ENCODE measurements around the gene ADM2.

ADM2 gene

GRCh38 chr22:50488006-50488677 lies 6.8 kb downstream of the ADM2 start:
- no peak for DNase-seq (ENCODE audit: low read depth, low spot score)
- Histone ChIP-seq H3K9me3 (ENCODE audit: low read depth, low read length) (no peaks in the 10 kb centered on the region), H3K9ac (ENCODE audit: insufficient read length) (no peak overlapping the region), H3K4me3 (no peak overlapping the region), H3K36me3 (ENCODE audit: insufficient read depth, low read length) (no peaks in the 10 kb centered on the region; the same call in 1 of the 2 replicates), H3K27ac (no peak overlapping the region)
- TF ChIP-seq EZH2 (IDR thresholded peaks at IDR 0.05) (no peak), FOXP2 (optimal IDR thresholded peaks at IDR 0.05; ENCODE audit: control extremely low read depth, extremely low read length, insufficient read depth) (no peak), POLR2AphosphoS5 (IDR thresholded peaks at IDR 0.05; ENCODE audit: borderline replicate concordance, low read depth, low read length) (no peak)

- Histone ChIP-seq H3K9ac (ENCODE audit: insufficient read length) (no peak overlapping the region), H3K4me3 (no peak overlapping the region), H3K36me3 (ENCODE audit: insufficient read depth, low read length) (no peaks in the 10 kb centered on the region), H3K9me3 (ENCODE audit: low read depth, low read length) (no peaks in the 10 kb centered on the region), H3K27ac (no peak overlapping the region)
- no peak for TF ChIP-seq FOXP2 (optimal IDR thresholded peaks at IDR 0.05; ENCODE audit: control extremely low read depth, extremely low read length, insufficient read depth)
- DNase-seq (ENCODE audit: low read depth, low spot score): no peak
Observed at GRCh38 chr22:50488886-50489285, 7.5 kb downstream of the ADM2 start.

- H3K9me3 ChIP-seq (ENCODE audit: low read depth, low read length): no peaks in the 10 kb centered on the region
- TF ChIP-seq POLR2AphosphoS5 (IDR thresholded peaks at IDR 0.05; ENCODE audit: borderline replicate concordance, low read depth, low read length) (no peak), EZH2 (IDR thresholded peaks at IDR 0.05) (no peak), FOXP2 (optimal IDR thresholded peaks at IDR 0.05; ENCODE audit: control extremely low read depth, extremely low read length, insufficient read depth) (no peak)
- DNase-seq (ENCODE audit: low read depth, low spot score): no peak
Observed at GRCh38 chr22:50489363-50490243, 8.3 kb downstream of the ADM2 start.

GRCh38 chr22:50490531-50491308 lies 9.4 kb downstream of the ADM2 start:
- H3K36me3 ChIP-seq (ENCODE audit: insufficient read depth, low read length): no peaks in the 10 kb centered on the region
- no peak overlapping the region for H3K27ac ChIP-seq
- TF ChIP-seq POLR2AphosphoS5 (IDR thresholded peaks at IDR 0.05; ENCODE audit: borderline replicate concordance, low read depth, low read length) (no peak), FOXP2 (optimal IDR thresholded peaks at IDR 0.05; ENCODE audit: control extremely low read depth, extremely low read length, insufficient read depth) (no peak), EZH2 (IDR thresholded peaks at IDR 0.05) (no peak)
- H3K9me3 ChIP-seq (ENCODE audit: low read depth, low read length): no peaks in the 10 kb centered on the region
- no peak overlapping the region for H3K9ac ChIP-seq (ENCODE audit: insufficient read length)
- no peak for DNase-seq (ENCODE audit: low read depth, low spot score)
- no peak overlapping the region for H3K4me3 ChIP-seq

More at GRCh38 chr22:50489363-50490243, 8.3 kb downstream of the ADM2 start:
- Histone ChIP-seq H3K27ac (no peak overlapping the region), H3K36me3 (ENCODE audit: insufficient read depth, low read length) (no peaks in the 10 kb centered on the region), H3K9ac (ENCODE audit: insufficient read length) (no peak overlapping the region), H3K4me3 (no peak overlapping the region)

DNA sequence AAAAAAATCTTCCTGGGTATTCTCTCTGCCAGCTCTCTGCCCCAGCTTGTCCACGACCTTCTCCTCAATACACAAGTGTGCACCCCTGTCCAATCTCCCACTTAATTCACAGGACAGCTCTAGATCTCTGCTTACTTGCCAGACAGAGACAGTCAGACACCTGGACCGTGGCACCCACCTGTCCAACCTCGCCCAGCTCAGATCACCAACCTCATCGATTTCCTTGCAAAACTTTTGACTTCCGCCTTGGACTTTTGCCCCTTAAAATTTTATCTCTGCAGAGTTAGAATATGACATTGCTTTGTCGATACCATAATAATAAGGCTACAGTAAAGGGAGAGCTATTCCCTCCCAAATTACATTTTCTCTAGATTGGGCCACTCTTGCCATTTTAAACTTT lies 15.8 kb downstream of the ADM2 start:
- H3K36me3 ChIP-seq (ENCODE audit: insufficient read depth, low read length): no peaks in the 10 kb centered on the region
- TF ChIP-seq FOXP2 (optimal IDR thresholded peaks at IDR 0.05; ENCODE audit: control extremely low read depth, extremely low read length, insufficient read depth) (no peak), POLR2AphosphoS5 (IDR thresholded peaks at IDR 0.05; ENCODE audit: borderline replicate concordance, low read depth, low read length) (no peak), EZH2 (IDR thresholded peaks at IDR 0.05) (no peak)
- no peaks in the 10 kb centered on the region for H3K9me3 ChIP-seq (ENCODE audit: low read depth, low read length)
- no peak overlapping the region for H3K27ac ChIP-seq
- H3K9ac ChIP-seq (ENCODE audit: insufficient read length): no peak overlapping the region
- no peak for DNase-seq (ENCODE audit: low read depth, low spot score)
- no peak overlapping the region for H3K4me3 ChIP-seq

DNA sequence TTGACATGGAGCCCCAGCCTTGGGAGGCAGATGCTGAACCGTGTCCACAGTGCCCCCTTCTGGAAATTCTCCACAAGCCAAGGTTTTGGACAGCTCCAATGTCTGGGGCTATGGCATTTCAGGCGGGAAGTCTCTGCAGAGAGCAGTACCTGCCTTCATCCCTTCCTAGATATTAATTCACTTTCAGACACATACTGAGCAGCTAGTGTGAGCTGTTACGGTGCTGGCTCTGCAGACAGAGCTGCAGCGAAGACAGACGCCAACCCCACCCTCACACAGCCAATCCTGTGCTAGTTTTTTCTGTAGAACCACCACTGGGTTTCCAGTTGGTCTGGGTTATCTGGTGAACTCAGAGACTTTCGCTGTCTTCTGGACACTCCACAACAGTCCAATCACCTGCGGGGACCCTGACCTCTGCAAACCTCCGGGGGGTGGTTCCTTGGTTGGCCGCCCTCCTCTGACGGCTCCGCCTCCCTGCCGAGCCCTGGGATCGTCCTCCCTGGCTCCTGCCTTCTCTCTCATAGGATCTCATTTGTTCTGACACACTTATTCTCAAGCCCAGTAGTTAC lies 17.1 kb downstream of the ADM2 start:
- Histone ChIP-seq H3K4me3 (peak overlapping the region; percentile 55), H3K9me3 (ENCODE audit: low read depth, low read length) (no peaks in the 10 kb centered on the region)

GRCh38 chr22:50500452-50500851 lies 19.1 kb downstream of the ADM2 start:
- H3K9ac ChIP-seq (ENCODE audit: insufficient read length): no peak overlapping the region
- TF ChIP-seq POLR2AphosphoS5 (IDR thresholded peaks at IDR 0.05; ENCODE audit: borderline replicate concordance, low read depth, low read length) (no peak), FOXP2 (optimal IDR thresholded peaks at IDR 0.05; ENCODE audit: control extremely low read depth, extremely low read length, insufficient read depth) (no peak), EZH2 (IDR thresholded peaks at IDR 0.05) (no peak)

More for the DNA sequence above, 17.1 kb downstream of the ADM2 start:
- Histone ChIP-seq H3K9ac (ENCODE audit: insufficient read length) (no peak overlapping the region), H3K27ac (no peak overlapping the region), H3K36me3 (ENCODE audit: insufficient read depth, low read length) (no peaks in the 10 kb centered on the region; the same call in 1 of the 2 replicates)
- no peak for TF ChIP-seq POLR2AphosphoS5 (IDR thresholded peaks at IDR 0.05; ENCODE audit: borderline replicate concordance, low read depth, low read length)
- no peak for TF ChIP-seq EZH2 (IDR thresholded peaks at IDR 0.05)
- TF ChIP-seq FOXP2 (optimal IDR thresholded peaks at IDR 0.05; ENCODE audit: control extremely low read depth, extremely low read length, insufficient read depth): no peak
- DNase-seq (ENCODE audit: low read depth, low spot score): no peak

More at GRCh38 chr22:50500452-50500851, 19.1 kb downstream of the ADM2 start:
- Histone ChIP-seq H3K36me3 (ENCODE audit: insufficient read depth, low read length) (peaks cover 9% of the 10 kb centered on the region; the same call in 1 of the 2 replicates), H3K9me3 (ENCODE audit: low read depth, low read length) (no peaks in the 10 kb centered on the region), H3K4me3 (no peak overlapping the region), H3K27ac (no peak overlapping the region)
- DNase-seq (ENCODE audit: low read depth, low spot score): no peak

All from SK-N-MC (cell line).